Nephron (organoid): ENCODE data around the gene SLC2A5.

Experiments used
- H3K27ac Mint-ChIP-seq, 3 experiments: 2 replicates each; pipeline ENCODE4 v1.8.0; 2020; ENCODE audit warnings: mixed read lengths in 3 of 3, mild to moderate bottlenecking in 2 of 3, moderate library complexity in 1 of 3
- H3K27me3 Mint-ChIP-seq: 2 replicates; pipeline ENCODE4 v1.8.0; 2021; ENCODE audit warnings: low read depth, mild to moderate bottlenecking, moderate library complexity, mixed read lengths
- H3K36me3 Mint-ChIP-seq: 2 replicates; pipeline ENCODE4 v1.8.0; 2020; ENCODE audit warnings: low read depth, mixed read lengths
- H3K4me1 Mint-ChIP-seq: 2 replicates; pipeline ENCODE4 v1.8.0; 2020; ENCODE audit warnings: mixed read lengths
- H3K4me3 Mint-ChIP-seq, 3 experiments: 2 replicates each; pipeline ENCODE4 v1.8.0; 2020; ENCODE audit warnings: mild to moderate bottlenecking in 3 of 3, mixed read lengths in 3 of 3, moderate library complexity in 2 of 3
- H3K9me3 Mint-ChIP-seq: 2 replicates; pipeline ENCODE4 v1.8.0; 2020; ENCODE audit warnings: mixed read lengths
- CTCF ChIP-seq, 3 experiments: fragments of 200-600 bp; sonication (generic); IDR thresholded peaks; one replicate each; pipeline ENCODE4 v1.5.0; 2021; ENCODE audit warnings: antibody characterized with exemption in 3 of 3; ENCODE audit not compliant: unreplicated experiment in 3 of 3

The SLC2A5 gene

DNA sequence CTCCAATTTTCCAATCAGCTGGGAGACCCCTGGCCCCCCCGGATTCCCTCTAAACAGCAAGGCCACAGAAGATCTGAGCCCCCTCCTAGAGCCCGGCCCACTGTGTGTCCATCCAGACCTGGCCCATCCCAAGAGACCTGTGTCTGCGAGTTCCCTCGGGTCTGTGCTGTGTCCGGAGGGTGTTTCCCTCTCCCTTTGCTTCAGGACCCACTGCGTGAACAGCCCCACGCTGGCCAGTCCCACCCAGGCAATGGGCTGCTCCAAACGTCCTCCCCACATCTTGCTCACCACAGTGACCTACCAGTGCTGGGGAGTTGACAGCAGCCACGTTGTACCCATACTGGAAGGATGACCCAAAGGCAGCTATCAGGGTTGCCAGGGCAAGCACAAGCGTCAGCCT, 11.6 kb downstream of the SLC2A5 start:
- TF ChIP-seq CTCF (IDR thresholded peaks at IDR 0.05; ENCODE audit: unreplicated experiment in 3 of 3): no peak
- Mint-ChIP-seq H3K9me3 (no peaks in the 10 kb centered on the region), H3K36me3 (no peaks in the 10 kb centered on the region), H3K4me3 (no peak overlapping the region), H3K4me1 (peaks cover 18% of the 10 kb centered on the region), H3K27ac (no peak overlapping the region), H3K27me3 (no peaks in the 10 kb centered on the region)

GRCh38 chr1:9052272-9053049, 17.0 kb downstream of the SLC2A5 start:
- Mint-ChIP-seq H3K4me3 (no peak overlapping the region), H3K27ac (no peak overlapping the region), H3K4me1 (no peaks in the 10 kb centered on the region), H3K27me3 (no peaks in the 10 kb centered on the region), H3K36me3 (no peaks in the 10 kb centered on the region), H3K9me3 (no peaks in the 10 kb centered on the region)
- no peak for TF ChIP-seq CTCF (IDR thresholded peaks at IDR 0.05; ENCODE audit: unreplicated experiment in 3 of 3)

- H3K4me1 Mint-ChIP-seq: no peaks in the 10 kb centered on the region
- H3K27me3 Mint-ChIP-seq: no peaks in the 10 kb centered on the region
- H3K4me3 Mint-ChIP-seq: no peak overlapping the region
- H3K9me3 Mint-ChIP-seq: no peaks in the 10 kb centered on the region
- no peaks in the 10 kb centered on the region for H3K36me3 Mint-ChIP-seq
- TF ChIP-seq CTCF (IDR thresholded peaks at IDR 0.05; ENCODE audit: unreplicated experiment in 3 of 3): no peak
- no peak overlapping the region for H3K27ac Mint-ChIP-seq
Measured at GRCh38 chr1:9051379-9051778, 18.1 kb downstream of the SLC2A5 start.

GRCh38 chr1:9050803-9051202, 18.6 kb downstream of the SLC2A5 start:
- Mint-ChIP-seq H3K4me3 (no peak overlapping the region), H3K4me1 (no peaks in the 10 kb centered on the region), H3K36me3 (no peaks in the 10 kb centered on the region), H3K27me3 (no peaks in the 10 kb centered on the region), H3K9me3 (no peaks in the 10 kb centered on the region), H3K27ac (no peak overlapping the region)
- TF ChIP-seq CTCF (IDR thresholded peaks at IDR 0.05; ENCODE audit: unreplicated experiment in 3 of 3): no peak

DNA sequence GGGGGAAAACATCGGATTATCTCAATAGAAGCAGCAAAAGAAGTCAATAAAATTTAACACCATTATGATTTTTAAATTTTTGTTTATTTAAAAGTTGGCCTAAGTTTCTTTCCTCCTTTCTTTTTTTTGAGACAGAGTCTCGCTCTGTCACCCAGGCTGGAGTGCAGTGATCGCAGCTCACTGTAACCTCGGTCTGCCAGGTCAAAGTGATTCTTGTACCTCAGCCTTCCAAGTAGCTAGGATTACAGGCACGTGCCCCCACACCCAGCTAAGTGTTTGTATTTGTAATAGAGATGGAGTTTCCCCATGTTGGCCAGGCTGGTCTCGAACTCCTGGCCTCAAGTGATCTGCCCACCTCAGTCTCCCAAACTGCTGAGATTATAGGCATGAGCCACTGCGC, 20.9 kb downstream of the SLC2A5 start:
- H3K9me3 Mint-ChIP-seq: no peaks in the 10 kb centered on the region
- no peak overlapping the region for H3K4me3 Mint-ChIP-seq
- H3K36me3 Mint-ChIP-seq: no peaks in the 10 kb centered on the region
- TF ChIP-seq CTCF (IDR thresholded peaks at IDR 0.05; ENCODE audit: unreplicated experiment in 3 of 3): no peak
- no peak overlapping the region for H3K27ac Mint-ChIP-seq
- H3K27me3 Mint-ChIP-seq: no peaks in the 10 kb centered on the region
- H3K4me1 Mint-ChIP-seq: peaks cover 8% of the 10 kb centered on the region

DNA sequence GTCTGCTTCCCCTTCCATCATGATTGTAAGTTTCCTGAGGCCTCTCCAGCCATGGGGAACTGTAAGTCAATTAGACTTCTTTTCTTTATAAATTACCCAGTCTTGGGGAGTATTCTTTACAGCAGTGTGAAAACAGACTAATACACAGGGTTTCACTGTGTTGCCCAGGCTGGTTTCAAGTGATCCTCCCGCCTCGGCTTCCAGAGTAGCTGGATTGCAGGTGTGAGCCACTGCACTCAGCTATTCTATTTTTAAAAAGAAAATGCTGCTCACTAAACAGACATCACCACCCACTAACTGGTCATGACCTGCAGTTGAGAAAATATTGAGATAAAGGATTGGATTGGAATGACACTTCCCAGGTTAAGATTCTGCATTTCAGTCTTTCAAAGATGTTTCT, 22.4 kb downstream of the SLC2A5 start:
- Mint-ChIP-seq H3K36me3 (no peaks in the 10 kb centered on the region), H3K27me3 (peaks cover 5% of the 10 kb centered on the region), H3K4me3 (no peak overlapping the region), H3K9me3 (no peaks in the 10 kb centered on the region), H3K4me1 (peaks cover 8% of the 10 kb centered on the region), H3K27ac (no peak overlapping the region)
- no peak for TF ChIP-seq CTCF (IDR thresholded peaks at IDR 0.05; ENCODE audit: unreplicated experiment in 3 of 3)
